Activated T-helper 17 cell treated with anti-CD3 and anti-CD28 coated beads, Interleukin-2, amount 50 U/mL, for 72 hours (primary cell): ENCODE data around the gene AUTS2. TPM values are rescaled to one million over a fixed set of nuclear protein-coding genes. Genes with fewer than 3 reads are reported as not detected.
A peak's percentile ranks its signal among the peaks of the same experiment; 100 is the strongest.

Experiments
- ATAC-seq: fragments of 150-1000 bp; cut with Tn5 transposase; replicated peaks from 2 replicates; pipeline ENCODE4 v1.10.0; 2021; ENCODE audit warnings: mild to moderate bottlenecking, moderate library complexity
- H3K27ac Mint-ChIP-seq: one replicate; pipeline ENCODE4 v1.8.0; 2022; ENCODE audit warnings: mixed read lengths
- H3K27me3 Mint-ChIP-seq: one replicate; pipeline ENCODE4 v1.8.0; 2022; ENCODE audit warnings: mixed read lengths
- H3K36me3 Mint-ChIP-seq: one replicate; pipeline ENCODE4 v1.8.0; 2022; ENCODE audit warnings: low read depth, mild to moderate bottlenecking, mixed read lengths
- H3K4me1 Mint-ChIP-seq: one replicate; pipeline ENCODE4 v1.8.0; 2022; ENCODE audit warnings: mixed read lengths
- H3K4me3 Mint-ChIP-seq: one replicate; pipeline ENCODE4 v1.8.0; 2022; ENCODE audit warnings: mild to moderate bottlenecking, mixed read lengths
- H3K9me3 Mint-ChIP-seq: one replicate; pipeline ENCODE4 v1.8.0; 2022; ENCODE audit warnings: mixed read lengths
- total RNA-seq, 2 donors: library from RNA; stranded (reverse); gene quantifications; one replicate each; pipeline ENCODE4 v1.2.3, GENCODE V29; 2022

AUTS2 gene
- total RNA-seq, 2 donors from 2014 or later, result 20.1 to 39.9 TPM

DNA sequence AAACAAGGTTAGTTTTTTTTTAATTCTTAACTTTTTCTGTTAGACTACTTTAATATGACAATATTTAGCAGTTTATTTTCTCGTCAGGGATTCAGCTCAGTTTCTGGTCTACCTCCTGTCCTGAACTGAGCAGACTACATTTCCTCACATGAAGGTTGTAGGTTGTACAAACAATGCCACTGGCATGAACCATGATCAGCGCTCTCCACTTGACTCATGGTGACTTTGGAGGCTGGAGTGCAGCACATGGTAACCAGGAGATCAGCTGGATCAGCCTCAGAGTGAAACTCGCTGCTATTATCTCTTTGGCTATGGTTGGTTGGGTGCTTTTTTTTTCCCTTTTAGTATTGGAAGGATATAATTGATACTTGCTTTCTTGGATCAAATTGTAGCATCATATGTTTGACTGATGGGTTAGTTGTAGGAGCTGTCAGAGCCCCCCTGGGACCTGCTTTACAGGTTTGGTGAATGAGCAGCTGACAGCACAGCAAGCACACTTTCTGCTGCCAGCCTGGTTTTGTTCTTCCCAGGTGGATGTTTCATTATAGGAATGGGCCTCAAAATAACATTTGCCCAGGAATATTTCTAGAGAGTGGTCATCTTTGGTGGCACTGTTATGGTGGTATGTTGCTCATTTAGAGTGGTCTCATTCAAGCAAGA, 556.4 kb downstream of the AUTS2 start:
- H3K4me3 Mint-ChIP-seq, result no peak overlapping the region

DNA sequence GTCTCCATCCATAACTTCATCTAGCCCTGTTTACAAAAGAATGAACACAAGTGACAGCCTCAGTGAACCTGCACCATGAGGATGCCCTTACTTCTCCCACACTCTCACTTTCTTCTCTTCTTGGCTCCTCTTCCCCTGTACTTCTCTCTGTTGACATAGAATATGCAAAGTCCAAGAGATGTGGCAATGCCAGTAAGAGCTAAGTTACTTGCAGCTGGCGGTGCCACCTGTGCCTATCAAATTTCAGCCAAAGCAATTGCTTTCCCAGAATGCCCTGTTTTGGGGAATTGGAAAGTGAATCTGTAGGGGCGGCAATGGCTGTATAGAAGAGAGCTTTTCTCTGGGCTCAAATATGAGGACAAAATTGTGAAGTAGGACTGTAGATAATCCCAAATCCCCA, 557.8 kb downstream of the AUTS2 start:
- Mint-ChIP-seq H3K4me3 (no peak overlapping the region), H3K27ac (no peak overlapping the region), H3K4me1 (no peaks in the 10 kb centered on the region), H3K27me3 (peaks cover 4% of the 10 kb centered on the region), H3K9me3 (no peaks in the 10 kb centered on the region), H3K36me3 (no peaks in the 10 kb centered on the region)
- ATAC-seq, result no peak

More for the DNA sequence above, 556.4 kb downstream of the AUTS2 start:
- Mint-ChIP-seq H3K27ac (no peak overlapping the region), H3K4me1 (no peaks in the 10 kb centered on the region), H3K9me3 (peaks cover 3% of the 10 kb centered on the region), H3K27me3 (peaks cover 4% of the 10 kb centered on the region), H3K36me3 (no peaks in the 10 kb centered on the region)
- ATAC-seq, result no peak

DNA sequence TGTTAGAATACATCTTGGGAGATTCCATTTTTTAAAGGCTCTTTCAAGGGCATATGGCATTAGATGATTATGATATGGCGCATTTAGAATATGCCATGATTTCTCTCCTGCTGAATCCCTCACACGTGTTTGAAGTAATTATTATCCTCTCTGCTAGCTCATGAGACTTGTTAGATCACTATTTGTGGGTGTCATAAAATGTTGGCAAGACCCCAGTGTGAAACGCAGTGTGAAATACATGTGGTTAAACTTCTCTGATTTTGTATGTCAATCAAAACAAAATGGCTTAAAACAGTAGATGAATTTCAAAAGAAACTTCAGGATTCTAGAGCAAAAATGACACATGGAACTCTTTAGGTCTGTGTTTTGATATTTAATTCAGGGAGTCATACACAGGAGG, 560.8 kb downstream of the AUTS2 start:
- H3K4me3 Mint-ChIP-seq, result no peak overlapping the region
- peaks cover 4% of the 10 kb centered on the region for H3K27me3 Mint-ChIP-seq
- no peak overlapping the region for H3K27ac Mint-ChIP-seq
- H3K9me3 Mint-ChIP-seq, result no peaks in the 10 kb centered on the region
- H3K36me3 Mint-ChIP-seq, result no peaks in the 10 kb centered on the region
- H3K4me1 Mint-ChIP-seq, result no peaks in the 10 kb centered on the region
- no peak for ATAC-seq

DNA sequence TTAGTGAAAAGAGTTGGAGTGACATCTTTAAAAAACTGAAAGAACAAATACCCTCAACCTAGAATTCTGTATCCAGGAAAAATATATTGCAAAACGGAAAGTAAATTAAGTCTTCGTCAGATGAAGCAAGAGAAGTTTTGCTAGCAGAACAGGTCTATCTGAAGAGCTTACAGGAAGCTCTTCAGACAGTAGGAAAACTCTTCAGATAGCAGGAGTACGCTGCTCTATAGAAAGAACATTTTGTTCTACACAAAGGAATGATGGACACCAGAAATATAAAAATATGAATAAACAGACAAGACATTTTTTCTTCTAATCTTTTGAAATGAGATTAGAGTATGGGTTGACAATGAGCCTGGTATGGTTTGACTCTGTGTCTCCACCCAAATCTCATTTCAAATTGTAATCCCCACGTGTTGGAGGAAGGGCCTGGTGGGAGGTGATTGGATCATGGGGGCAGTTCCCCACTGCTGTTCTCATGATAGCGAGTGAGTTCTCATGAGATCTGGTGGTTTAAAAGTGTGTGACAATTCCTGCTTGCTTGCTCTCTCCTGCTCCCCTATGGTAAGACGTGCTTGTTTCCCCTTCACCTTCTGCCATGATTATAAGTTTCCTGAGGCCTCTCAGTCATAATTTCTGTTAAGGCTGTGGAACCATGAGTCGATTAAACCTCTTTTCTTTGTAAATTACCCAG, 567.3 kb downstream of the AUTS2 start:
- Mint-ChIP-seq H3K4me3 (no peak overlapping the region), H3K9me3 (no peaks in the 10 kb centered on the region), H3K27ac (no peak overlapping the region), H3K4me1 (no peaks in the 10 kb centered on the region), H3K27me3 (no peaks in the 10 kb centered on the region), H3K36me3 (no peaks in the 10 kb centered on the region)
- no peak for ATAC-seq

DNA sequence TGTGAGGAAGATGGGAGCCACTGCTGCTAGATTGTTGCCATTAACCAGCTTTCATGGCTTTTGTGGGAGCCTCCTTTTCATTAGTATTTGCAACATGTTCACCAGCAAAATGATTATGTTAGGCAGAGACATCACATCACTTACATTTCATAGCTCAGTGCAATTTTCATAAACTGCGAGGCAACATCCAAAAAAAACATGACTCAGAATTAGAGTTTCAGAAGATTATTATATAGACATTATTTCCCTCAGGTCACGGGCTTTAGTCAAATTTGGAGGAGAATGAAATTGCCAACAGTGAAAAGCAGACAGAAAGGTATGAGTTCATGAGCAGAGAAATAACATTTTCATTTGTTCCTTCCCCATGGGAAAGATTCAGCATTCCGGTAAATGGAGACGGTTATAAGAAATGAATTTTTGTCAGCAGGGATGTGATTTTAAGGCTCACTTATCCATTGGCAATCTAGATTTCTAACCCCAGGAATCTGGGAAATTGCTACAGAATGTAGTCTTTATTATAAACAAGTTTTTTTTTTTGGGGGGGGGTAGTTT, 573.2 kb downstream of the AUTS2 start:
- Mint-ChIP-seq H3K27me3 (peaks cover 4% of the 10 kb centered on the region), H3K27ac (no peak overlapping the region), H3K4me3 (no peak overlapping the region), H3K36me3 (no peaks in the 10 kb centered on the region), H3K4me1 (no peaks in the 10 kb centered on the region), H3K9me3 (no peaks in the 10 kb centered on the region)
- ATAC-seq, result no peak

DNA sequence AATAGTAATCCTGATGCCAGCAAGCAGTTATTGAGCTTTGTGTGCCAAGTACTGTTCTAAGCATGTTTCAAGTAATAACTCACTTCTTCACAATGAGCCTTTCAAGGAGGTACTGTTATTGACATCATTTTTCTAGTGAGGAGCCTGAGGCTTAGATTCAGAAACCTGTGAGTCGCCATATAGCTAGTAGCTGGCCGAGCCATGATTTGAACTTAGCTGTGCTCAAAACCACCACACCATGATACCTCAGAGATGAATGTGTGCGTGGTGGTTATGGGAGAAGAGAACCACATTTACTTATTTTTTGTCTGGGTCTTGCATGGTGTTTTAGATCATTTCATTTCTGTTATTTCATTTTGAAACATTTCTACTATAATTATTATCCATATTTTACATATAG, 578.9 kb downstream of the AUTS2 start:
- H3K9me3 Mint-ChIP-seq, result peaks cover 2% of the 10 kb centered on the region
- no peak overlapping the region for H3K4me3 Mint-ChIP-seq
- H3K27ac Mint-ChIP-seq, result no peak overlapping the region
- peaks cover 2% of the 10 kb centered on the region for H3K4me1 Mint-ChIP-seq
- peaks cover 2% of the 10 kb centered on the region for H3K27me3 Mint-ChIP-seq
- H3K36me3 Mint-ChIP-seq, result no peaks in the 10 kb centered on the region
- peak; percentile 89 for ATAC-seq

DNA sequence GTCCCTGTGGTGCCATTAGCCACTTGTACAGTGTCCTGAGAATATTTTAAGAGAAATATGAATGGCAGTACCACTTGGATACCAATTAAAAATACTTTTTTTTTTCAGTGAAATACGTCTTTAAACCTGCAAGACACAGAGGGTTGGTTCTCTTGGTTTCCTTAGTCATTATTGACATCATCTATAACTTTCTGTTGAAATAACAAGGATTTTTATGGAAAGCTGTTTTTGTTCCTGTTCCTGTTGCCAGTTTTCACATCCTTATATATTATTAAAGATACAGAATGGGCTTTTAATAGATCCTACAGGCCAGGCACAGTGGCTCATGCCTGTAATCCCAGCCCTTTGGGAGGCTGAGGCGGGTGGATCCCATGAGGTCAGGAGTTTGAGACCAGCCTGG, 579.9 kb downstream of the AUTS2 start:
- H3K9me3 Mint-ChIP-seq, result peaks cover 3% of the 10 kb centered on the region
- no peak overlapping the region for H3K4me3 Mint-ChIP-seq
- ATAC-seq, result no peak
- peaks cover 4% of the 10 kb centered on the region for H3K4me1 Mint-ChIP-seq
- H3K36me3 Mint-ChIP-seq, result no peaks in the 10 kb centered on the region
- peaks cover 3% of the 10 kb centered on the region for H3K27me3 Mint-ChIP-seq
- H3K27ac Mint-ChIP-seq, result no peak overlapping the region

DNA sequence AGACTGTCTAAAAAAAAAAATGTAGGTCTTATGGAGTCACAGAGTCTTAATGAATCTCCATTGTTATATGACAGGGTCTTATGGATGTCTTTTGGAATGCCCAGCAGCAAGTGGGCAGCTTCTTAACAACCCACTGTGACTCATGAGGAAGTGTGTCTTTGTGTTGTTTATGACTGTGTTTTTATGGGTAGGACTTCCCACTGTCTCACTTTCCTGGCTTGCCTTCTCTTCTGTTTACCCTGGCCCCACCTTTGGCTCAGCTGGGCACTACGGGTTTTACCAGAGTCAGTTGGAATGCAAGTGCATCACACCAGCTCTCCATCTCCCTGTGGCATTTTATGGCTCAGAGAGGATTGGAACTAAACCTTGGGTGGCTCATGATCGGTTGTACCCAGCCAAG, 580.5 kb downstream of the AUTS2 start:
- peaks cover 4% of the 10 kb centered on the region for H3K4me1 Mint-ChIP-seq
- peak; percentile 42 for ATAC-seq
- H3K4me3 Mint-ChIP-seq, result no peak overlapping the region
- peaks cover 3% of the 10 kb centered on the region for H3K27me3 Mint-ChIP-seq
- no peak overlapping the region for H3K27ac Mint-ChIP-seq
- H3K36me3 Mint-ChIP-seq, result no peaks in the 10 kb centered on the region
- H3K9me3 Mint-ChIP-seq, result peaks cover 3% of the 10 kb centered on the region

DNA sequence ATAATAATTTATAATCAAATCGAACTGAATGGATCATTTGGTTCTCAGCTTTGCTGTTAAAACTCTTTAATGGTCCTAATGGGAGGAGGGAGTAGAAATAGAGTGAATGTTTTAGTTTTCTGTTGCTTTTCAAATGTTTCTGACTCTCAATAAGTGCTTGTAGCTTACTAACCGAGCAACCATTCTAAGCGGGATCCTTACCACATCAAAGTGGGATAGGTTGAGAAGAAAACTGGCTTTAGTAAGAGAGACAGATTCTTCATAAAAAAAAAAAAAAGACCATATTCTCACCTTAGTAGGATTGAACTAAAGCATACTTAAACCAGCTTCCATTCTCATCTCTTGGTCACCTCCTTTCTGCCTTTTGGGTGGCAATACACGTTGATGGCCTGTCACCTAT, 584.2 kb downstream of the AUTS2 start:
- no peak overlapping the region for H3K27ac Mint-ChIP-seq
- peaks cover 3% of the 10 kb centered on the region for H3K27me3 Mint-ChIP-seq
- H3K9me3 Mint-ChIP-seq, result peaks cover 3% of the 10 kb centered on the region
- peaks cover 4% of the 10 kb centered on the region for H3K4me1 Mint-ChIP-seq
- H3K4me3 Mint-ChIP-seq, result no peak overlapping the region
- H3K36me3 Mint-ChIP-seq, result no peaks in the 10 kb centered on the region
- no peak for ATAC-seq

DNA sequence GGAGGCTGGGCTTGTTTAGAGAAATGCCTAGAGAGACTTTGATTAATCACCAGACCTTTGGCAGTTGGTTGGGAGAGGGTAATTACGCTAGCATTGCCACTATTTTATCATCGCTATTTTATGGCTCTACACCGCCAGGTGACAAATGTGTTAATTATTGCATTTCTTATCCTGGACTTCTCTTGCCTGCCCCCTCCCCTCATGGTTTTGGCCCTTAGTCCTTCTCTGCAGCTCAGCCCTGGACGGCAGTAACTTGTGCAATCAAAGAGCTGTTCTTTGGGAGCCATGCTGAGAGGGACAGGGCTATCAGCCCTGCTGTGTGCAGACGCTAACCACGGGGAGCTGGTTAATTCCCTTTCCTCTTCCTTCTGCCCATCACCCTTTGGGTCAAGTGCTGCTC, 585.0 kb downstream of the AUTS2 start:
- Mint-ChIP-seq H3K27me3 (peaks cover 3% of the 10 kb centered on the region), H3K36me3 (no peaks in the 10 kb centered on the region), H3K4me1 (peaks cover 4% of the 10 kb centered on the region), H3K4me3 (no peak overlapping the region), H3K27ac (no peak overlapping the region), H3K9me3 (peaks cover 7% of the 10 kb centered on the region)
- no peak for ATAC-seq

DNA sequence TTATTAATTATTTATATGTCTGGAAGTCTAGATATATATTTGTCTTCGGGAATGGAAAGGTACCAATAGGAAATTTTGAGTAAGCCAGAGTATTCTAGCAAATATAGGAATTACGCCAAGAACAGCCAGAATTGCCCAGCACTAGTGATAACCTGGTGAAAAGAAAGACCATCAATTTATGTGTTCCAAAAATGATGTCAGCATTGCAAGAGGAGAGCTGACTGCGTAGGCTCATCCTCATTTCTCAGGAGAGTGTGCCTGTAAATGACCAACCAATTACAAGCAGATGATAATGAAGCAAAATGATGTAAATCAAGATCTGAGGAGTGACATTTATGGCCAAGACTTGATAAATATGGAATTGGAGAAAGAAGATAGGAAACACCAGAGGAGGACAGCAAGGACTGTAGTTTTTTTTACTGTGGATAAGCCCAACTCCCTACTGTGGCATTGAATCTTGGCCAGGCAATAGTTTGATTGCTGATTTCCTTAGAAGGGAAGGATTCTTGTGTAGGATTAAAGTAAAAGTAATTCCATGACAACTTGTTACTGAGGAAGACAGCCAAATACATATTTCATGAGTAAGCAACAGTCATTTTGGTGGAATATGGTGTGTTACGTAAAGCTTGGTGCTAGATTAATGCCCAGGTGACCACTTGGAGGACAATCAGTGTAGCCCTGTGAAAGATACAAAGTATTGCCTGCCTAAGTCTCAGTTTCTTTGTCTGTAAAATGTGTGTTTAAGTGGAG, 590.8 kb downstream of the AUTS2 start:
- H3K27me3 Mint-ChIP-seq, result no peaks in the 10 kb centered on the region
- H3K27ac Mint-ChIP-seq, result no peak overlapping the region
- ATAC-seq, result no peak
- H3K36me3 Mint-ChIP-seq, result no peaks in the 10 kb centered on the region
- H3K9me3 Mint-ChIP-seq, result peaks cover 4% of the 10 kb centered on the region
- H3K4me3 Mint-ChIP-seq, result no peak overlapping the region
- H3K4me1 Mint-ChIP-seq, result no peaks in the 10 kb centered on the region

DNA sequence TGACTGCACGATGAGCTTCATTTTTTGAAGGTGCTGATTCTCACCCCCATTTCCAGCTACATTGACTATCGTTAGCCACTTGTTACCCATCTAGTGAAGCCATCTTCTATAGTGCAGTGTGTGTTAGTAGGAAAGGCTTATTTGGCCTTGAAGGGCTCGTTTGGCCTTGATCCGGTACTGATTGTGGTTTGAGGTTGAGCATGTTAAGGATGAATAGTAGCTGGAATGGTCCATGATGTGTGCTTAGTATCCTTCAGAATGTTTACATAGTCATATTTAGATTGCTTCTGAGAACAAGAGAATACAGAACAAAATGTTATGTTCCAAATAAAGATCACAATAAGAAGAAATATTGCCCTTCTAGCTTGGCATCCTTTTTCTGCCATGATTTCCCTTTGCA, 591.5 kb downstream of the AUTS2 start:
- no peaks in the 10 kb centered on the region for H3K36me3 Mint-ChIP-seq
- H3K4me3 Mint-ChIP-seq, result no peak overlapping the region
- no peak overlapping the region for H3K27ac Mint-ChIP-seq
- ATAC-seq, result no peak
- no peaks in the 10 kb centered on the region for H3K4me1 Mint-ChIP-seq
- H3K27me3 Mint-ChIP-seq, result no peaks in the 10 kb centered on the region
- peaks cover 4% of the 10 kb centered on the region for H3K9me3 Mint-ChIP-seq

DNA sequence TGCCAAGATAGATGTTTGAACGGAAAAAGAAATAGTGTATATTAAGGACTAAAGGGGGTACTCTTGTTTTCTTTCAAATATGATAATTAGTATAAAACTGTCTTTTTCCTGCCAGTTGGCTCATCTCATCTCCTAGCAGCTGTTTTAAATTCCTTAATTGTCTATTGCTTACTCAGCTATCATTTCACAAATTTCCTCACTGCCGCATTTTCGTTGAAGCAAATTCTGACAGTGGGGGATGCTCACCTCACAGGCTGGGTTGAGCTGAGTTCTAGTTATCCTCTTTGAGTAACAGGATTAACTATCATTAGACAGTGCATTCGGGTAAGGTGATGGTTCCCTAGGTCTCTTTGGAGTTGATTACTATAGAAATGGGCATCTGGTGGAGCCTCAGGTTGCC, 592.0 kb downstream of the AUTS2 start:
- Mint-ChIP-seq H3K27ac (no peak overlapping the region), H3K4me3 (no peak overlapping the region), H3K27me3 (no peaks in the 10 kb centered on the region), H3K4me1 (no peaks in the 10 kb centered on the region), H3K9me3 (peaks cover 4% of the 10 kb centered on the region), H3K36me3 (no peaks in the 10 kb centered on the region)
- ATAC-seq, result no peak

DNA sequence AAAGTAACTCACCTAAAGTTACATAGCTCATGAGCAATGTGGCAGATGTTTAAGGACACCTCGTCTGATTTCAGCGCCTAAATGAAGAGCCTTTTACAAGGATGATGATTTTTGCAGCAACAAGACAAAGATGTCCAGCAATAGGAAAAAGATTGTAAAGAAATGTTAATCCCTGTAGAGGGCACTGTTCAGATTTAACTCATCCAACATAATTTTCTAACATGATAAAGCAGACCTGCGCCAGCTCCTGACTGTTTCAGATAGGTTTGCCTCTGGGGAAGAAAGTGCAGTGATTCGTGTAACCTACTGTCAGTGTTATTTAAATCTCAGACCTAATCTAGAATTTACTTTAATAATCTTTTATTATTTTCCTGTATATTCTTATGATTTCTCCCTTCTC, 595.2 kb downstream of the AUTS2 start:
- no peak for ATAC-seq
- Mint-ChIP-seq H3K36me3 (no peaks in the 10 kb centered on the region), H3K27me3 (no peaks in the 10 kb centered on the region), H3K9me3 (no peaks in the 10 kb centered on the region), H3K27ac (no peak overlapping the region), H3K4me3 (no peak overlapping the region), H3K4me1 (no peaks in the 10 kb centered on the region)
